ENCODE measurements around the gene MED13L. TPM values are rescaled to one million over a fixed set of nuclear protein-coding genes. Genes with fewer than 3 reads are reported as not detected.

The MED13L gene
- total and polyA plus RNA-seq, 2 of the 8 experiments (the other 6 are each of a cell fraction or from before 2014, with no cell fraction given) = 15.9 to 51.7 TPM

DNA sequence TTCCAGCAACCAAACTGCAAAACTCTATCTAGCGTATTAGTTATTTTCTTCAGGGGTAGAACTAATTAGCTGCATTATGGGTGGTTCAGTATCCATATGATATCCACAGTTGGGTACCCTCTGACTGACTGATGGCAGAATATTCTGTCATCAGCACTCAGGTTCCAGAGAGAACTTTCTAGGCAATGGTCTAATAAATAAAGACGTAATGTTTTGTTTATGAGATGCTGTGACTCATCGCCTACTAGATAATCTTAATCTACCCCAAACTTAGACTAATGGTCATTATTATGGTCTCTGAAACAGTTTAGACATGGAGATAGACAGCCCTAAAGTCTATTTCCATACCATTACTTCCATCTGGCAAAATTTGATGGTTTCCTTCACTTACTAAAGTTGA, 220.1 kb downstream of the MED13L start:
- no peaks in the 10 kb centered on the region for H3K23me2 ChIP-seq (ENCODE audit: low read depth, low read length)
- H3K27ac ChIP-seq (ENCODE audit: low read depth, low read length) = no peak overlapping the region
- no peaks in the 10 kb centered on the region for H3K36me3 ChIP-seq (ENCODE audit: control insufficient read depth in 2 of 4, insufficient read depth in 4 of 4, low read length in 3 of 4)
- peaks cover 0 to 6% of the 10 kb centered on the region in 2 experiments; a peak in 1 of 4 replicates for H3K79me2 ChIP-seq (ENCODE audit: control insufficient read depth in 1 of 2, insufficient read depth in 2 of 2, low read length in 2 of 2)
- no peak overlapping the region for H3K18ac ChIP-seq (ENCODE audit: extremely low read depth, low read length)
- DNase-seq (ENCODE audit: low read depth in 1 of 2, low spot score in 2 of 2) (no peak), FAIRE-seq (no peak)
- H3K9ac ChIP-seq (replicated peaks in 1 of 4; ENCODE audit: extremely low read depth in 1 of 4, low read depth in 3 of 4, low read length in 3 of 4) = no peak overlapping the region
- H2AFZ ChIP-seq (ENCODE audit: low read length) = no peak overlapping the region
- H3K4ac ChIP-seq (replicated peaks; ENCODE audit: insufficient read length, low read depth, low read length) = no peak overlapping the region
- H2BK20ac ChIP-seq (ENCODE audit: low read length) = no peak overlapping the region
- H4K8ac ChIP-seq (ENCODE audit: extremely low read depth, insufficient read depth, low read length) = no peak overlapping the region
- no peaks in the 10 kb centered on the region for H3K9me3 ChIP-seq (ENCODE audit: insufficient read depth in 2 of 2, low read depth in 1 of 2, low read length in 1 of 2)
- POLR2A ChIA-PET (ENCODE audit: partially characterized antibody) = no interaction called here
- 92% methylated on average over 3 of the region's 3 CpGs; no CpG with 5 or more reads in 1 of the 2 experiments for WGBS, 2 experiments (ENCODE audit: extremely low coverage in 1 of 2, insufficient coverage in 1 of 2, insufficient read length in 1 of 2, insufficient replicate concordance in 2 of 2, low coverage in 1 of 2, low lambda C conversion rate in 2 of 2, missing lambda C conversion rate in 1 of 2)
- no peaks in the 10 kb centered on the region for H3K27me3 ChIP-seq (replicated peaks in 1 of 4; ENCODE audit: control insufficient read depth in 3 of 4, extremely low read depth in 1 of 4, insufficient read depth in 3 of 4, low read length in 3 of 4)
- CTCF ChIA-PET (ENCODE audit: partially characterized antibody) = interaction anchor here (1.3 to 1.9 kb wide), 2 partner anchors 10 to 39 kb away, joined by 3 to 8 read pairs; no protein-coding TSS in a partner anchor
- no peak overlapping the region for H3K14ac ChIP-seq (ENCODE audit: insufficient read length)
- H4K91ac ChIP-seq (replicated peaks; ENCODE audit: insufficient read length, low read length) = no peak overlapping the region
- no peak overlapping the region for H2BK15ac ChIP-seq (ENCODE audit: low read length)
- no peak overlapping the region for H2AK5ac ChIP-seq (ENCODE audit: low read depth, low read length)
- no peak overlapping the region for H3K56ac ChIP-seq (replicated peaks; ENCODE audit: insufficient read length, low read depth, low read length)
- H3K79me1 ChIP-seq (ENCODE audit: low read depth, low read length) = no peaks in the 10 kb centered on the region
- no peak overlapping the region for H3K4me3 ChIP-seq (ENCODE audit: extremely low read depth in 1 of 4, insufficient read depth in 2 of 4, low read depth in 3 of 4, low read length in 4 of 4)
- no peak overlapping the region for H2BK12ac ChIP-seq (ENCODE audit: low read depth, low read length)
- no peak overlapping the region for H3K23ac ChIP-seq (ENCODE audit: insufficient read length)
- H4K5ac ChIP-seq (ENCODE audit: insufficient read length, low read depth, low read length) = no peak overlapping the region
- H3K4me1 ChIP-seq (replicated peaks in 1 of 4; ENCODE audit: control insufficient read depth in 3 of 4, insufficient read depth in 4 of 4, low read length in 3 of 4) = no peaks in the 10 kb centered on the region; a peak in 1 of 7 replicates
- TF ChIP-seq CBX8 (IDR thresholded peaks at IDR 0.05; ENCODE audit: borderline replicate concordance, low read depth, low read length) (no peak), RBBP5 (IDR thresholded peaks at IDR 0.05; ENCODE audit: borderline replicate concordance, low read depth, low read length) (no peak), TCF12 (IDR thresholded peaks at IDR 0.05; ENCODE audit: low read depth, low read length) (no peak), ZNF274 (IDR thresholded peaks at IDR 0.05; ENCODE audit: borderline replicate concordance, extremely low read depth, low read length) (no peak)
- no peak overlapping the region for H3K4me2 ChIP-seq (ENCODE audit: insufficient read depth in 1 of 2, low read depth in 2 of 2, low read length in 2 of 2)
- H4K20me1 ChIP-seq (replicated peaks in 1 of 2; ENCODE audit: control insufficient read depth in 1 of 2, insufficient read depth in 2 of 2, low read length in 2 of 2) = peaks cover 2% of the 10 kb centered on the region in 2 experiments
- no peak overlapping the region for H2BK120ac ChIP-seq (replicated peaks; ENCODE audit: low read depth, low read length)
- H2BK5ac ChIP-seq (ENCODE audit: low read depth, low read length) = no peak overlapping the region
